Measurements from ENCODE around the gene TPRA1.

TPRA1 gene

DNA sequence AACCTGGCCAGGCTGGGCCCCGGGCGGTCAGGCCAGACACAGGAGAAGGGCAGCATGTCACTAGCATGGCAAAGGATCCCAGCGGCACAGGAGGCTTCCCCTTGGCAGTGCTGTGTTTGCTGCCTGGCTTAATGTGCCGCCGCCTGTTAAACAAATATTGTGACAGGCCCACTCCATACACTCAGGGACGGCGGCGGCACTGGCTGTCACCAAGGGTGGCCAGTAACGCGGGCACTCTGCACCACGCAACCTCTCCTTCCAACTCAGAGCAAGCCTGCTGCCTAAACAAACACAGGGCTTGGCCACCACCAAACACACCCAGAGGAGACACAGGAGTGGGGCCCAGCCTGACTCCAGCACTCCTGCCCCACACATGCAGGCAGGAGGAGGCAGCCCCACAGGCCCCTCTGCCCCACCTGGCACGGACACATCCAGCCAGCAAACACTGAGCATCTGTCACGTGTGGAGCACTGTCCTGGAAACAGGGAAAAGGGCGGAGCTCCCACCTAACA lies 48.0 kb downstream of the TPRA1 start:
- Histone ChIP-seq H2BK5ac (ENCODE audit: low read depth, low read length, poor library complexity) (no peak overlapping the region), H2AFZ (ENCODE audit: insufficient read depth, low read length, poor library complexity) (no peak overlapping the region), H3K79me1 (ENCODE audit: low read length) (no peaks in the 10 kb centered on the region), H3K18ac (ENCODE audit: low read length) (no peak overlapping the region), H3K27me3 (ENCODE audit: insufficient read depth, low read length) (no peaks in the 10 kb centered on the region), H3K9ac (ENCODE audit: low read length) (no peak overlapping the region), H2BK120ac (ENCODE audit: insufficient read depth, low read length, poor library complexity) (no peak overlapping the region), H3K4ac (ENCODE audit: low read depth, low read length) (no peak overlapping the region), H3K27ac (ENCODE audit: low read depth, low read length) (no peak overlapping the region), H2AK5ac (ENCODE audit: low read length) (no peak overlapping the region), H4K8ac (ENCODE audit: low read depth, low read length) (no peak overlapping the region), H3K4me2 (ENCODE audit: low read length) (no peak overlapping the region), H4K12ac (ENCODE audit: low read depth, low read length) (no peak overlapping the region), H3K14ac (ENCODE audit: low read length) (no peak overlapping the region), H3K9me3 (ENCODE audit: insufficient read depth, low read depth, low read length) (no peaks in the 10 kb centered on the region), H3K4me3 (ENCODE audit: low read depth, low read length) (no peak overlapping the region), H3K23ac (ENCODE audit: low read length) (no peak overlapping the region), H3K4me1 (ENCODE audit: control insufficient read depth in 1 of 2, insufficient read depth in 2 of 2, low read length in 2 of 2) (peaks cover 2% of the 10 kb centered on the region in 2 experiments), H3K79me2 (ENCODE audit: control insufficient read depth, insufficient read depth, low read length, poor library complexity) (no peaks in the 10 kb centered on the region), H2BK12ac (ENCODE audit: low read length) (no peak overlapping the region), H3K36me3 (ENCODE audit: control insufficient read depth in 1 of 2, insufficient read depth in 2 of 2, low read length in 2 of 2) (no peaks in the 10 kb centered on the region), H4K91ac (ENCODE audit: low read depth, low read length) (no peak overlapping the region)
- no peak for DNase-seq
- WGBS (ENCODE audit: extremely low coverage, insufficient coverage, insufficient read length) = no CpG with 5 or more reads among the region's 14 CpGs

DNA sequence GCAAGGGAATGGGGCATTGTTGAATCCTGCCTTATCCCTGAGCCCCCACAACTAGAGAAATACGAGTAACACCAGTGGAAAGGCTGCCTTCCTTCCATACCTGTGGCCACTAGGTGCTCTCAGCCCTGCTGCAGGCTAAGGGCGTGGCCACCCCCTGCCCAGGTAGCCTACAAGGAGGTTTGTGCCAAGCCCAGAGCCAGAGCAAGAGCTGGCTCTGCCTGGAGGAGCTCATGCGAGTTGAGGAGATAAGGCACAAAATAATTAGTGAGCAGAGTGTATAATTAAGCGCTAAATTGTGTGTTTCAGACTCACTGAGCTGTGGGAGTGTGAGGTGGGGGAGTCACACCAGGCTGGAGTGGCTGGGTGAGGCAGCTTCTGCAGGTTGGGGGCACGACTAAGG lies 49.2 kb downstream of the TPRA1 start:
- WGBS (ENCODE audit: extremely low coverage, insufficient coverage, insufficient read length) = no CpG with 5 or more reads among the region's 5 CpGs
- Histone ChIP-seq H4K91ac (ENCODE audit: low read depth, low read length) (no peak overlapping the region), H2BK12ac (ENCODE audit: low read length) (no peak overlapping the region), H3K79me2 (ENCODE audit: control insufficient read depth, insufficient read depth, low read length, poor library complexity) (no peaks in the 10 kb centered on the region), H3K27ac (ENCODE audit: low read depth, low read length) (no peak overlapping the region), H3K79me1 (ENCODE audit: low read length) (no peaks in the 10 kb centered on the region), H3K9ac (ENCODE audit: low read length) (no peak overlapping the region), H3K4me2 (ENCODE audit: low read length) (no peak overlapping the region), H2AK5ac (ENCODE audit: low read length) (no peak overlapping the region), H4K8ac (ENCODE audit: low read depth, low read length) (no peak overlapping the region), H2BK5ac (ENCODE audit: low read depth, low read length, poor library complexity) (no peak overlapping the region), H3K4me3 (ENCODE audit: low read depth, low read length) (no peak overlapping the region), H3K4ac (ENCODE audit: low read depth, low read length) (no peak overlapping the region), H3K14ac (ENCODE audit: low read length) (no peak overlapping the region), H3K36me3 (ENCODE audit: control insufficient read depth in 1 of 2, insufficient read depth in 2 of 2, low read length in 2 of 2) (no peaks in the 10 kb centered on the region), H3K18ac (ENCODE audit: low read length) (no peak overlapping the region), H3K27me3 (ENCODE audit: insufficient read depth, low read length) (no peaks in the 10 kb centered on the region), H2AFZ (ENCODE audit: insufficient read depth, low read length, poor library complexity) (no peak overlapping the region), H2BK120ac (ENCODE audit: insufficient read depth, low read length, poor library complexity) (no peak overlapping the region), H3K4me1 (ENCODE audit: control insufficient read depth in 1 of 2, insufficient read depth in 2 of 2, low read length in 2 of 2) (no peaks in the 10 kb centered on the region), H3K23ac (ENCODE audit: low read length) (no peak overlapping the region), H4K12ac (ENCODE audit: low read depth, low read length) (no peak overlapping the region), H3K9me3 (ENCODE audit: insufficient read depth, low read depth, low read length) (no peaks in the 10 kb centered on the region)
- DNase-seq = no peak

DNA sequence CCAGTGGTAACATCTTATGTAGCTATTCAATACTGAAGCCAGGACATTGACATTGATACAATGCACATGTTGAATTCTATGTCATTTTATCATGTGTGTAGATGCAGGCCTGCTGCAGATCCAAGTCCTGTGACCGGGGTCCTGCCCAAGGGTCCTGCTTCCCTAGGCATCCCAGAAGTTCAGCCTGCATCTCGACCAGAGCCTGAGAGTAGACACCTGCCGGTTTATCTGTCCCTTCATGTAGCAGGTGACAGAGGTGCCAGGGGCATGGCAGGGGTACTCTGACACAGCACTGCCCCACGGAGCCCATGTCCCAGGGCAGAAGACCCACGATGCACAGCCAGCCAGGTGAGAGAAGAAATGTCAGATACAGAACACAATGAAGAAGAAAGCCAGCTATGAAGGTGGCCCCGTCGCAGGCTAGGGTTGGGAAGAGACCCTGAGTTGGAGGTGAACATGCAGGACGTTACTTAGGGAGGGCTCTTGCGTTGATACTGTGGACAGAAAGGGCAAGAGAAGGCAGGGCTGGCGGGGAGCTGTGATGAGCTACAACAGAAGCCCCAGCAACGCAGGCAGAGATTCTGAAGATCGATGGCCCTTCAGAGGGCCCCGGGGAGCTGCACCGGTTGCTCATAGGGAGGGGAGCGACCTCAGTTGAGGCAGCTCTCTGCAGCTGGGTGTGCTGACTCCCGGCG lies 51.0 kb downstream of the TPRA1 start:
- Histone ChIP-seq H2AFZ (ENCODE audit: insufficient read depth, low read length, poor library complexity) (no peak overlapping the region), H3K18ac (ENCODE audit: low read length) (no peak overlapping the region), H4K8ac (ENCODE audit: low read depth, low read length) (no peak overlapping the region), H3K36me3 (ENCODE audit: control insufficient read depth in 1 of 2, insufficient read depth in 2 of 2, low read length in 2 of 2) (no peaks in the 10 kb centered on the region), H3K4me3 (ENCODE audit: low read depth, low read length) (no peak overlapping the region), H3K23ac (ENCODE audit: low read length) (no peak overlapping the region), H2BK12ac (ENCODE audit: low read length) (no peak overlapping the region), H2BK5ac (ENCODE audit: low read depth, low read length, poor library complexity) (no peak overlapping the region), H4K91ac (ENCODE audit: low read depth, low read length) (no peak overlapping the region), H3K9me3 (ENCODE audit: insufficient read depth, low read depth, low read length) (peaks cover 4% of the 10 kb centered on the region), H3K9ac (ENCODE audit: low read length) (no peak overlapping the region), H3K4me2 (ENCODE audit: low read length) (no peak overlapping the region), H3K27ac (ENCODE audit: low read depth, low read length) (no peak overlapping the region), H3K4me1 (ENCODE audit: control insufficient read depth in 1 of 2, insufficient read depth in 2 of 2, low read length in 2 of 2) (no peaks in the 10 kb centered on the region), H2AK5ac (ENCODE audit: low read length) (no peak overlapping the region), H4K12ac (ENCODE audit: low read depth, low read length) (no peak overlapping the region), H3K27me3 (ENCODE audit: insufficient read depth, low read length) (no peaks in the 10 kb centered on the region), H2BK120ac (ENCODE audit: insufficient read depth, low read length, poor library complexity) (no peak overlapping the region), H3K14ac (ENCODE audit: low read length) (no peak overlapping the region), H3K79me1 (ENCODE audit: low read length) (no peaks in the 10 kb centered on the region), H3K4ac (ENCODE audit: low read depth, low read length) (no peak overlapping the region), H3K79me2 (ENCODE audit: control insufficient read depth, insufficient read depth, low read length, poor library complexity) (no peaks in the 10 kb centered on the region)
- no peak for DNase-seq
- WGBS (ENCODE audit: extremely low coverage, insufficient coverage, insufficient read length) = no CpG with 5 or more reads among the region's 17 CpGs

DNA sequence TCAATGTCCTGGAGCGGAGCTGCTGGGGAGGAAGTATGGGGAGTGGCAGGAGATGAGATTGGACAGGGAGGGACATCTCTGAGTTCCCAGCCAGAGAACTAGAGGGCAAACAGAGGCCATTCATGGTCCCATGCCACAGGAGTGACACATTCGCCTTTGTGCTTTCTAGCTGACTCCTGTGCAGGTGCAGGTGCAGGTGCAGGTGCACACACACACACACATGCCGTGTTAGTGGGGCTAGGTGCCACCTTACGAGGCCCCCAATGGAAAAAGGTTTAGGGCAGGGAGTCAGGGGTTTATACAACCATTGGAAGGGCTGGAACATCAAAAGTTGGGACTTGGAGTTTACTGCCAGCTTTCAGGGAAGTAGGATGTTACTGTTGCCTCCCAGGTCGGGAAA lies 52.0 kb downstream of the TPRA1 start:
- no peak overlapping the region for H4K91ac ChIP-seq (ENCODE audit: low read depth, low read length)
- no peaks in the 10 kb centered on the region for H3K79me2 ChIP-seq (ENCODE audit: control insufficient read depth, insufficient read depth, low read length, poor library complexity)
- no peak overlapping the region for H2AK5ac ChIP-seq (ENCODE audit: low read length)
- H3K14ac ChIP-seq (ENCODE audit: low read length) = no peak overlapping the region
- no peaks in the 10 kb centered on the region for H3K4me1 ChIP-seq (ENCODE audit: control insufficient read depth in 1 of 2, insufficient read depth in 2 of 2, low read length in 2 of 2)
- H3K4ac ChIP-seq (ENCODE audit: low read depth, low read length) = no peak overlapping the region
- H3K9me3 ChIP-seq (ENCODE audit: insufficient read depth, low read depth, low read length) = peaks cover 4% of the 10 kb centered on the region
- no peak overlapping the region for H3K27ac ChIP-seq (ENCODE audit: low read depth, low read length)
- H3K4me2 ChIP-seq (ENCODE audit: low read length) = no peak overlapping the region
- no CpG with 5 or more reads among the region's 5 CpGs for WGBS (ENCODE audit: extremely low coverage, insufficient coverage, insufficient read length)
- H3K79me1 ChIP-seq (ENCODE audit: low read length) = no peaks in the 10 kb centered on the region
- H2BK5ac ChIP-seq (ENCODE audit: low read depth, low read length, poor library complexity) = no peak overlapping the region
- H4K8ac ChIP-seq (ENCODE audit: low read depth, low read length) = no peak overlapping the region
- H2BK12ac ChIP-seq (ENCODE audit: low read length) = no peak overlapping the region
- H3K18ac ChIP-seq (ENCODE audit: low read length) = no peak overlapping the region
- no peak overlapping the region for H3K9ac ChIP-seq (ENCODE audit: low read length)
- H2AFZ ChIP-seq (ENCODE audit: insufficient read depth, low read length, poor library complexity) = no peak overlapping the region
- no peaks in the 10 kb centered on the region for H3K27me3 ChIP-seq (ENCODE audit: insufficient read depth, low read length)
- no peak overlapping the region for H3K23ac ChIP-seq (ENCODE audit: low read length)
- H3K4me3 ChIP-seq (ENCODE audit: low read depth, low read length) = no peak overlapping the region
- DNase-seq = no peak
- no peaks in the 10 kb centered on the region for H3K36me3 ChIP-seq (ENCODE audit: control insufficient read depth in 1 of 2, insufficient read depth in 2 of 2, low read length in 2 of 2)
- no peak overlapping the region for H4K12ac ChIP-seq (ENCODE audit: low read depth, low read length)
- no peak overlapping the region for H2BK120ac ChIP-seq (ENCODE audit: insufficient read depth, low read length, poor library complexity)
